ENCODE measurements around the gene ACOT7.

DNA sequence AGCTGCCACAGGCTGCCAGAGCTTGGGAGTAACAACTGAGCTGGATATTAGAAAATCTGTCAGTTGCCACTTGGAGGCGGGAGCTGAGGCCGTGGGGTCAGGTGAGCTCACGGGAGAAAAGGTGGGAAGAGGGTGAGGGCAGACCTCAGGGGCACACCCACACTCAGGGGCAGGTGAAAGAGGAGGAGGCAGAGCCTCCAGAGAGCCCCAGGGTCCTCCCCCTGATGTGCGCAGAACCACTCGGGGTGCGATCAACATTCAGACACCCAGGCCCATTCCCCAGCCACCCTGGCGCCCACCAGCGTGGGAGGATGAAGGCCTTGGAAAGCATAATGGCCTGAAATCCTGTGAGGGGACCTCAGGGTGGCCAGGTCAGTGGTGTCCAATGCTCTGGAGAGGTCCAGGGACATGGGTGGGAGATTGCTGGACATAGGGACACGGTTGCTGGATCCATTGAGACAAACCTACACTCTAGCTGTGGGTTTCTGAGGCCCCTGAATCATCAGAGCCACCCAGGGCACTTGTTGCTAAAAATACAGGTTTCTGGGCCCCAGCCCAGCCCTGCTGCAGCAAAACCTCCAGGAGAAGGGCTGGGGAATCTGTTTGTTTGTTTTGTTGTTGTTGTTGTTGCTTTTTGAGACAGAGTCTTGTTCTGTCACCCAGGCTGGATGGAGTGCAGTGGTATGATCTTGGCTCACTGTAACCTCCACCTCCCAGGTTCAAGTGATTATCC lies 83.3 kb downstream of the ACOT7 start:
- TF ChIP-seq, protein P1, sequence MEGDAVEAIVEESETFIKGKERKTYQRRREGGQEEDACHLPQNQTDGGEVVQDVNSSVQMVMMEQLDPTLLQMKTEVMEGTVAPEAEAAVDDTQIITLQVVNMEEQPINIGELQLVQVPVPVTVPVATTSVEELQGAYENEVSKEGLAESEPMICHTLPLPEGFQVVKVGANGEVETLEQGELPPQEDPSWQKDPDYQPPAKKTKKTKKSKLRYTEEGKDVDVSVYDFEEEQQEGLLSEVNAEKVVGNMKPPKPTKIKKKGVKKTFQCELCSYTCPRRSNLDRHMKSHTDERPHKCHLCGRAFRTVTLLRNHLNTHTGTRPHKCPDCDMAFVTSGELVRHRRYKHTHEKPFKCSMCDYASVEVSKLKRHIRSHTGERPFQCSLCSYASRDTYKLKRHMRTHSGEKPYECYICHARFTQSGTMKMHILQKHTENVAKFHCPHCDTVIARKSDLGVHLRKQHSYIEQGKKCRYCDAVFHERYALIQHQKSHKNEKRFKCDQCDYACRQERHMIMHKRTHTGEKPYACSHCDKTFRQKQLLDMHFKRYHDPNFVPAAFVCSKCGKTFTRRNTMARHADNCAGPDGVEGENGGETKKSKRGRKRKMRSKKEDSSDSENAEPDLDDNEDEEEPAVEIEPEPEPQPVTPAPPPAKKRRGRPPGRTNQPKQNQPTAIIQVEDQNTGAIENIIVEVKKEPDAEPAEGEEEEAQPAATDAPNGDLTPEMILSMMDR (IDR thresholded peaks at IDR 0.05): no peak
- TF ChIP-seq EZH2 (IDR thresholded peaks at IDR 0.05; ENCODE audit: borderline replicate concordance, insufficient read depth, low read depth, low read length, poor library complexity, severe bottlenecking): no peak
